Neural progenitor cell (in vitro differentiated cells): Measurements from ENCODE around the gene WDPCP.

Experiments used
- CTCF ChIP-seq: fragments of 200-600 bp; sonication (generic); IDR thresholded peaks from 2 replicates; pipeline ENCODE4 v1.5.1; 2017; ENCODE audit warnings: antibody characterized with exemption, mild to moderate bottlenecking
- EZH2 ChIP-seq: fragments of 200-600 bp; sonication (generic); IDR thresholded peaks from 2 replicates; pipeline ENCODE4 v1.6.1; 2017; ENCODE audit warnings: antibody characterized with exemption, mild to moderate bottlenecking, moderate library complexity
- EZH2phosphoT487 ChIP-seq: fragments of 200-600 bp; sonication (generic); IDR thresholded peaks from 2 replicates; pipeline ENCODE4 v1.6.1; 2017; ENCODE audit warnings: antibody characterized with exemption

GRCh38 chr2:63301481-63301880 is 286.8 kb downstream of the WDPCP start:
- TF ChIP-seq EZH2phosphoT487 (no peak), CTCF (no peak), EZH2 (no peak)
